ENCODE data around the gene ZNF100.
"Not testable (repeated sequence)": the region's sequence is repeated elsewhere in the genome, so short reads cannot be mapped to it uniquely, and the experiment has no call there.

The ZNF100 gene

GRCh38 chr19:21740559-21740958 is 26.8 kb downstream of the ZNF100 start (continued):
- no peak for TF ChIP-seq ZNF510 (tag by site-specific recombination; IDR thresholded peaks at IDR 0.05; ENCODE audit: insufficient replicate concordance)
- TF ChIP-seq, protein P1, sequence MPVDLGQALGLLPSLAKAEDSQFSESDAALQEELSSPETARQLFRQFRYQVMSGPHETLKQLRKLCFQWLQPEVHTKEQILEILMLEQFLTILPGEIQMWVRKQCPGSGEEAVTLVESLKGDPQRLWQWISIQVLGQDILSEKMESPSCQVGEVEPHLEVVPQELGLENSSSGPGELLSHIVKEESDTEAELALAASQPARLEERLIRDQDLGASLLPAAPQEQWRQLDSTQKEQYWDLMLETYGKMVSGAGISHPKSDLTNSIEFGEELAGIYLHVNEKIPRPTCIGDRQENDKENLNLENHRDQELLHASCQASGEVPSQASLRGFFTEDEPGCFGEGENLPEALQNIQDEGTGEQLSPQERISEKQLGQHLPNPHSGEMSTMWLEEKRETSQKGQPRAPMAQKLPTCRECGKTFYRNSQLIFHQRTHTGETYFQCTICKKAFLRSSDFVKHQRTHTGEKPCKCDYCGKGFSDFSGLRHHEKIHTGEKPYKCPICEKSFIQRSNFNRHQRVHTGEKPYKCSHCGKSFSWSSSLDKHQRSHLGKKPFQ (tag by site-specific recombination; IDR thresholded peaks at IDR 0.05): no peak
- no peak for TF ChIP-seq YY2 (tag by site-specific recombination; IDR thresholded peaks at IDR 0.05)

- H3K4me1 ChIP-seq (ENCODE audit: control insufficient read depth, insufficient read depth, low read length); POLR2A ChIA-PET; H3K4me3 ChIP-seq (ENCODE audit: low read depth, low read length); H3K27ac ChIP-seq (ENCODE audit: extremely low read depth, low read depth, low read length); H3K9me3 ChIP-seq (ENCODE audit: control insufficient read depth, insufficient read depth, low read depth, low read length); CTCF ChIA-PET; TF ChIP-seq ZNF274 (IDR thresholded peaks at IDR 0.05; ENCODE audit: low read length): not testable (repeated sequence)
- peak; percentile 55; the same call in 1 of the 2 replicates for TF ChIP-seq ZNF274 (tag by site-specific recombination; IDR thresholded peaks at IDR 0.05; ENCODE audit: borderline replicate concordance)
- peak; percentile 66 for TF ChIP-seq SETDB1 (IDR thresholded peaks at IDR 0.05; ENCODE audit: insufficient read length, low read length)
- H3K36me3 ChIP-seq (ENCODE audit: control insufficient read depth in 2 of 2, insufficient read depth in 1 of 2, low read length in 2 of 2): peaks cover 7 to 35% of the 10 kb centered on the region in 2 experiments
These were observed 40.2 kb downstream of the ZNF100 start for GRCh38 chr19:21726942-21727747.

- no peak overlapping the region for H3K4me3 ChIP-seq (ENCODE audit: low read depth, low read length)
- TF ChIP-seq GLIS1 (tag by site-specific recombination; IDR thresholded peaks at IDR 0.05) (no peak), ZNF558 (tag by site-specific recombination; IDR thresholded peaks at IDR 0.05) (no peak), ZBTB20 (tag by site-specific recombination; IDR thresholded peaks at IDR 0.05) (no peak), ZNF350 (tag by site-specific recombination; IDR thresholded peaks at IDR 0.05) (no peak), ZNF114 (tag by site-specific recombination; IDR thresholded peaks at IDR 0.05) (no peak), TRIM28 (IDR thresholded peaks at IDR 0.05; ENCODE audit: borderline replicate concordance, low read length) (no peak), ZNF280D (tag by site-specific recombination; IDR thresholded peaks at IDR 0.05) (no peak), KLF7 (tag by site-specific recombination; IDR thresholded peaks at IDR 0.05; ENCODE audit: borderline replicate concordance) (no peak), ZNF544 (tag by site-specific recombination; IDR thresholded peaks at IDR 0.05) (no peak), OSR2 (tag by site-specific recombination; IDR thresholded peaks at IDR 0.05) (no peak), ZNF624 (tag by site-specific recombination; IDR thresholded peaks at IDR 0.05) (no peak), ZNF555 (tag by site-specific recombination; conservative IDR thresholded peaks at IDR 0.05) (no peak), ZFP3 (tag by site-specific recombination; IDR thresholded peaks at IDR 0.05; ENCODE audit: low read depth) (no peak), ZNF548 (tag by site-specific recombination; IDR thresholded peaks at IDR 0.05) (no peak), ZNF37A (tag by site-specific recombination; IDR thresholded peaks at IDR 0.05) (no peak)
- CTCF ChIA-PET: no interaction called here
- no peaks in the 10 kb centered on the region for H3K36me3 ChIP-seq (ENCODE audit: control insufficient read depth in 2 of 2, insufficient read depth in 1 of 2, low read length in 2 of 2)
- no peaks in the 10 kb centered on the region for H3K4me1 ChIP-seq (ENCODE audit: control insufficient read depth, insufficient read depth, low read length)
- H3K27ac ChIP-seq (ENCODE audit: extremely low read depth, low read depth, low read length): no peak overlapping the region
- POLR2A ChIA-PET: no interaction called here
- no peaks in the 10 kb centered on the region for H3K9me3 ChIP-seq (ENCODE audit: control insufficient read depth, insufficient read depth, low read depth, low read length)
These were observed 53.6 kb downstream of the ZNF100 start for GRCh38 chr19:21713761-21714160.
